ENCODE measurements around the gene DRD4.

The DRD4 gene

GRCh38 chr11:620201-620600, 16.9 kb upstream of the DRD4 start:
- no peak for TF ChIP-seq LEF1 (IDR thresholded peaks at IDR 0.05; ENCODE audit: borderline replicate concordance)
- TF ChIP-seq SP1 (IDR thresholded peaks at IDR 0.05): no peak
- TF ChIP-seq ELF4 (IDR thresholded peaks at IDR 0.05): no peak
- TF ChIP-seq L3MBTL2 (conservative IDR thresholded peaks at IDR 0.05): no peak
- TF ChIP-seq ARNT (IDR thresholded peaks at IDR 0.05): no peak
- no peak for TF ChIP-seq FOXK2 (IDR thresholded peaks at IDR 0.05)
- TF ChIP-seq CTBP1 (IDR thresholded peaks at IDR 0.05; ENCODE audit: borderline replicate concordance): no peak
- TF ChIP-seq BHLHE40 (IDR thresholded peaks at IDR 0.05; ENCODE audit: borderline replicate concordance): no peak
- no peak for TF ChIP-seq TARDBP (IDR thresholded peaks at IDR 0.05)
- TF ChIP-seq NFRKB (IDR thresholded peaks at IDR 0.05): no peak
- no peak for TF ChIP-seq SUZ12 (IDR thresholded peaks at IDR 0.05)
- TF ChIP-seq, protein P1, sequence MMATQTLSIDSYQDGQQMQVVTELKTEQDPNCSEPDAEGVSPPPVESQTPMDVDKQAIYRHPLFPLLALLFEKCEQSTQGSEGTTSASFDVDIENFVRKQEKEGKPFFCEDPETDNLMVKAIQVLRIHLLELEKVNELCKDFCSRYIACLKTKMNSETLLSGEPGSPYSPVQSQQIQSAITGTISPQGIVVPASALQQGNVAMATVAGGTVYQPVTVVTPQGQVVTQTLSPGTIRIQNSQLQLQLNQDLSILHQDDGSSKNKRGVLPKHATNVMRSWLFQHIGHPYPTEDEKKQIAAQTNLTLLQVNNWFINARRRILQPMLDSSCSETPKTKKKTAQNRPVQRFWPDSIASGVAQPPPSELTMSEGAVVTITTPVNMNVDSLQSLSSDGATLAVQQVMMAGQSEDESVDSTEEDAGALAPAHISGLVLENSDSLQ (IDR thresholded peaks at IDR 0.05): no peak
- POLR2A ChIA-PET: no interaction called here
- CTCF ChIA-PET: no interaction called here
- no peak for DNase-seq (ENCODE audit: extremely low spot score)

- DNase-seq (ENCODE audit: extremely low spot score): no peak
- ChIA-PET CTCF (no interaction called here), POLR2A (no interaction called here)
- no peak for TF ChIP-seq HDGF (IDR thresholded peaks at IDR 0.05; ENCODE audit: borderline replicate concordance)
- no peak for TF ChIP-seq ARNT (IDR thresholded peaks at IDR 0.05)
- no peak for TF ChIP-seq LEF1 (IDR thresholded peaks at IDR 0.05; ENCODE audit: borderline replicate concordance)
- no peak for TF ChIP-seq BHLHE40 (IDR thresholded peaks at IDR 0.05; ENCODE audit: borderline replicate concordance)
- TF ChIP-seq L3MBTL2 (conservative IDR thresholded peaks at IDR 0.05): no peak
- TF ChIP-seq ELF4 (IDR thresholded peaks at IDR 0.05): no peak
- no peak for TF ChIP-seq FOXA1 (IDR thresholded peaks at IDR 0.05)
- no peak for TF ChIP-seq CTBP1 (IDR thresholded peaks at IDR 0.05; ENCODE audit: borderline replicate concordance)
- no peak for TF ChIP-seq FOXK2 (IDR thresholded peaks at IDR 0.05)
- no peak for TF ChIP-seq NFRKB (IDR thresholded peaks at IDR 0.05)
- TF ChIP-seq ZNF384 (IDR thresholded peaks at IDR 0.05): no peak
- TF ChIP-seq, protein P1 (IDR thresholded peaks at IDR 0.05): no peak
- TF ChIP-seq SP1 (IDR thresholded peaks at IDR 0.05): no peak
- TF ChIP-seq TARDBP (IDR thresholded peaks at IDR 0.05): no peak
- TF ChIP-seq SUZ12 (IDR thresholded peaks at IDR 0.05): no peak
These were observed 15.9 kb upstream of the DRD4 start for GRCh38 chr11:620935-621814.

GRCh38 chr11:621838-622237, 15.2 kb upstream of the DRD4 start:
- TF ChIP-seq SUZ12 (IDR thresholded peaks at IDR 0.05) (no peak), HDGF (IDR thresholded peaks at IDR 0.05; ENCODE audit: borderline replicate concordance) (no peak), FOXM1 (IDR thresholded peaks at IDR 0.05; ENCODE audit: borderline replicate concordance) (no peak), ARNT (IDR thresholded peaks at IDR 0.05) (no peak), L3MBTL2 (conservative IDR thresholded peaks at IDR 0.05) (no peak), BHLHE40 (IDR thresholded peaks at IDR 0.05; ENCODE audit: borderline replicate concordance) (no peak), CTBP1 (IDR thresholded peaks at IDR 0.05; ENCODE audit: borderline replicate concordance) (no peak), FOXA1 (IDR thresholded peaks at IDR 0.05) (no peak), FOXK2 (IDR thresholded peaks at IDR 0.05) (no peak), ELF4 (IDR thresholded peaks at IDR 0.05) (no peak), ZNF384 (IDR thresholded peaks at IDR 0.05) (no peak), NFRKB (IDR thresholded peaks at IDR 0.05) (no peak), TARDBP (IDR thresholded peaks at IDR 0.05) (no peak), LEF1 (IDR thresholded peaks at IDR 0.05; ENCODE audit: borderline replicate concordance) (no peak), SP1 (IDR thresholded peaks at IDR 0.05) (no peak)
- TF ChIP-seq, protein P1 (IDR thresholded peaks at IDR 0.05): no peak
- POLR2A ChIA-PET: no interaction called here
- CTCF ChIA-PET: no interaction called here
- no peak for DNase-seq (ENCODE audit: extremely low spot score)

- DNase-seq (ENCODE audit: extremely low spot score): no peak
- ChIA-PET CTCF (no interaction called here), POLR2A (no interaction called here)
- TF ChIP-seq HDGF (IDR thresholded peaks at IDR 0.05; ENCODE audit: borderline replicate concordance) (no peak), ARNT (IDR thresholded peaks at IDR 0.05) (no peak), ZNF384 (IDR thresholded peaks at IDR 0.05) (no peak), FOXK2 (IDR thresholded peaks at IDR 0.05) (no peak), L3MBTL2 (conservative IDR thresholded peaks at IDR 0.05) (no peak), NFRKB (IDR thresholded peaks at IDR 0.05) (no peak)
- TF ChIP-seq, protein P1 (IDR thresholded peaks at IDR 0.05): no peak
These were observed 13.7 kb upstream of the DRD4 start for GRCh38 chr11:623349-623869.

- no peak for DNase-seq (ENCODE audit: extremely low spot score)
- TF ChIP-seq SUZ12 (IDR thresholded peaks at IDR 0.05) (no peak), CTBP1 (IDR thresholded peaks at IDR 0.05; ENCODE audit: borderline replicate concordance) (no peak), SP1 (IDR thresholded peaks at IDR 0.05) (no peak), LEF1 (IDR thresholded peaks at IDR 0.05; ENCODE audit: borderline replicate concordance) (no peak), NFRKB (IDR thresholded peaks at IDR 0.05) (no peak), FOXA1 (IDR thresholded peaks at IDR 0.05) (no peak), FOXM1 (IDR thresholded peaks at IDR 0.05; ENCODE audit: borderline replicate concordance) (no peak), L3MBTL2 (conservative IDR thresholded peaks at IDR 0.05) (no peak), BHLHE40 (IDR thresholded peaks at IDR 0.05; ENCODE audit: borderline replicate concordance) (no peak), TARDBP (IDR thresholded peaks at IDR 0.05) (no peak), HDGF (IDR thresholded peaks at IDR 0.05; ENCODE audit: borderline replicate concordance) (no peak)
- TF ChIP-seq, protein P1 (IDR thresholded peaks at IDR 0.05): no peak
- ChIA-PET POLR2A (no interaction called here), CTCF (no interaction called here)
These were observed 12.9 kb upstream of the DRD4 start for GRCh38 chr11:623999-624704.
